HG02970 (cell line): Measurements from ENCODE around the gene LRP4.
"Not testable (repeated sequence)": the region's sequence is repeated elsewhere in the genome, so short reads cannot be mapped to it uniquely, and the experiment has no call there.

Experiments
- ATAC-seq: cut with Tn5 transposase; IDR thresholded peaks from one replicate; pipeline ENCODE4 v1.9.1; 2021; ENCODE audit warnings: mild to moderate bottlenecking, moderate library complexity, moderate number of reproducible peaks; ENCODE audit not compliant: unreplicated experiment, low FRiP score

The LRP4 gene

DNA sequence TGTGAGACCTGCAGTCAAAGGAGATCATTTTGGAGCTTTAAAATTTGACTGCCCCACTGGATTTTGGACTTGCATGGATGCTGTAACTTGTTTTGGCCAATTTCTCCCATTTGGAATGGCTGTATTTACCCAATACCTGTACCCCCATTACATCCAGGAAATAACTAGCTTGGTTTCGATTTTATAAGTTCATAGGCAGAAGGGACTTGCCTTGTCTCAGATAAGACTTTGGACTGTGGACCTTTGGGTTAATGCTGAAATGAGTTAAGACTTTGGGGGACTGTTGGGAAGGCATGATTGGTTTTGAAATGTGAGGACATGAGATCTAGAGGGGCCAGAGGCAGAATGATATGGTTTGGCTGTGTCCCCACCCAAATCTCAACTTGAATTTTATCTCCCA lies 10.4 kb upstream of the LRP4 start:
- not testable (repeated sequence) for ATAC-seq

DNA sequence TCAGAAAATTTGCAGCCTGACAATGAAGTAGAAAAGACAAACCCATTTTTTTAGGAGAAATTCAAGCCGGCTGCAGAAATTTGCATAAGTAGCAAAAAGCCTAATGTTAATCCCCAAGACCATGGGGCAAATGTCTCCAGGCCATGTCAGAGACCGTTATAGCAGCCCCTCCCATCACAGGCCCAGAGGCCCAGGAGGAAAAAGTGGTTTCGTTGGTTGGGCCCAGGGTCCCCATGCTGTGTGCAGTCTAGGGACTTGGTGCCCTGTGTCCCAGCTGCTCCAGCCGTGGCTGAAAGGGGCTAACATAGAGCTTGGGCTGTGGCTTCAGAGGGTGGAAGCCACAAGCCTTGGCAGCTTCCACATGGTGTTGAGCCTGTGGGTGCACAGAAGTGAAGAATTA lies 9.6 kb upstream of the LRP4 start:
- ATAC-seq: not testable (repeated sequence)

DNA sequence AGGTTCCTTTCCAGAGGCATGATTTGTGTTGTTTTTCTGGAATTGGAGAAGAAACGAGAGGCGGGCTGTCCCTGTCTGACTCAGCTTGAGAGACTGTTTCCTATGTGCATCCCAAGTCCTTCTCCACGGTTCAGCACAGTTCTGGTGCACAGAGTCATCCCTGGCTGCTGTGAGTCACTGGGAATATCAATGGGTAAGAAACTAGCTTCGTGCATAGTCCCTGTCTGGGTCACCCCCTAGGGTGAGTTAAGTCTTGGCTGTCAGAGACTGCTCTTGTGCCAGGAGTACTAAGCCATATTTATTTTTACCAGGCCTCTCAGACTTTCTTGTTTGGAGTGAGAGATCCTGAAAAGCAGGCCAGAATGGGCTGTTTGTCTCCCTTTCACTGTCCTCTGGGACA lies 2.4 kb upstream of the LRP4 start:
- ATAC-seq: no peak

DNA sequence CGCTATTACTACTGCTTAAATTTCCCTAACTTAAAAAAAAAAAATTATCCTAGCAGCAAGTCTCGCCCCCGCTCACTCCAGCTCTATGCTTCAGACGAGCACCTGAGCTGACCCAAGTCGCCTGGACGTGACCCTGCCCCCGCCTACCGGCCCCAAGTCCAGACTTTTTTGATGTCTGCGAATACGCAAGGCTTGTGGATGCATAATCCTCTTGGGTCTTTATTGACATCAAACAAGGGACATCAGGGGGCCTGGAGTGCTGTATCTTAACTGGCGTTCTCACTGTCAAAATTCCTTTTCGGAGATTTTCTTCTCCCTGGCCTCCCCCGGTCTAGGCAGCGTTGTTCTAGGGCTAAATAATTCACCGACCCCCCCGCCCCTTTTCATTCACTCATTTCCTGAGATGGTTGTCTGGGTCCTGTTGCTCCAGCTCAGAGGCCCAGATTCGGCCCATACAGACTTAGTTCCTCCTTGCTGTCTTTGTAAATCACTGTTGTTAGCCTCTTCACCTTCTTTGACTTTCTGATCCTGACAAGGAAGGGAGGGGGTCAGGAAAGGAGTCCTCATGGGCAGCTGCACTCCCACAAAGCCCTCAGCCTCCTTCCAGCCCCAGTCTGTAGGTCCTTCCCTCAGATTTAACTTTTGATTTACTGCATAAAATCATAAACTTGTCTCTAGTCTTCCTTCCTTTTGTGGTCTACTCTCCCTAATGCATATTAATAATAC lies 601 bp upstream of the LRP4 start:
- ATAC-seq: no peak

DNA sequence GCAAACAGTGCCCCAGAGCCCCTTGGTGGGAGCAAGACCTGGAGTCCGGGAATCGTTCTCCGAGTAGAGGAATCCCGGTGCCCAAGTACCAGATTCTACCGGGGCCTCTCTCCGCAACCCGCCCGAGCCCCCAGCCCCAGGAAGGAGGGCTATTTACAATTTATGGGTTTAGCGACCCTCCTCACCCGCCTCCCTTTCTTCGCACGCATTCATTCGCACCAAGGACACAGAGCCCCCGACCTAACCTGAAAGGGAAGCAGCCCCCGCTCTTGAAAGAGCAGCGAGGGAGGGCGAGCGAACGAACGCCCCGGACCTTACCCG lies 628 bp downstream of the LRP4 start:
- no peak for ATAC-seq

DNA sequence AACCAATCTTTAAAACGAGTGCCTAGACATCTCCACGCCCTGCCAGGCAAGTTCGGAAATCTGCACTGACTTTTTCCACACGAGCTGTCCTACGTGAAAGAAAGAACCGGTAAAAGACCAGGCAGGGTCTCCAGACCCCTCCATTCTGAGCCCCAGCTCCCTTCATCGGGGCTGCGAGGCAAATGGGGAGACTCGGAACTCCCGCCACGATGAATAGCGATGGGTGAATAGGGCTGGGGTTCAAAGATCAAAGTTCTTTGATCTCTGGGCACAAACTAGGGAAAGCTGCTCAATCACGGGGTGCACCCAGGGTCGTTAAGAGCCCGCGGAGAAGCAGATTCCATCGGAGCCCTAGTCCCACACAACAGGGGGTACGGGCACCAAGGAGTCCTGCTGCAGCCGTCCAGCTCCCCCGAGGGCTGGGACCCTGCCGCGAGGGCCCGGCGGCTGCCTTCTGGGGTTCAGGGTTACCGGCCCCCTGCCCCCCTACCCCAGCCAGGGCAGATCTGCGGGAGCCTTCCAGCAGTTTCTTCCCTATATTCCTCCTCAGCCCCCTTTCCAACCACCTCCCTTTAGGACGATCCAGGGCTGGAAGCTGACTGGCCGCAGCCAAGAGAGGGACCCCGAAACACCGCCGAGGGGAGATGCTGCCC lies 1.1 kb downstream of the LRP4 start:
- ATAC-seq: no peak

DNA sequence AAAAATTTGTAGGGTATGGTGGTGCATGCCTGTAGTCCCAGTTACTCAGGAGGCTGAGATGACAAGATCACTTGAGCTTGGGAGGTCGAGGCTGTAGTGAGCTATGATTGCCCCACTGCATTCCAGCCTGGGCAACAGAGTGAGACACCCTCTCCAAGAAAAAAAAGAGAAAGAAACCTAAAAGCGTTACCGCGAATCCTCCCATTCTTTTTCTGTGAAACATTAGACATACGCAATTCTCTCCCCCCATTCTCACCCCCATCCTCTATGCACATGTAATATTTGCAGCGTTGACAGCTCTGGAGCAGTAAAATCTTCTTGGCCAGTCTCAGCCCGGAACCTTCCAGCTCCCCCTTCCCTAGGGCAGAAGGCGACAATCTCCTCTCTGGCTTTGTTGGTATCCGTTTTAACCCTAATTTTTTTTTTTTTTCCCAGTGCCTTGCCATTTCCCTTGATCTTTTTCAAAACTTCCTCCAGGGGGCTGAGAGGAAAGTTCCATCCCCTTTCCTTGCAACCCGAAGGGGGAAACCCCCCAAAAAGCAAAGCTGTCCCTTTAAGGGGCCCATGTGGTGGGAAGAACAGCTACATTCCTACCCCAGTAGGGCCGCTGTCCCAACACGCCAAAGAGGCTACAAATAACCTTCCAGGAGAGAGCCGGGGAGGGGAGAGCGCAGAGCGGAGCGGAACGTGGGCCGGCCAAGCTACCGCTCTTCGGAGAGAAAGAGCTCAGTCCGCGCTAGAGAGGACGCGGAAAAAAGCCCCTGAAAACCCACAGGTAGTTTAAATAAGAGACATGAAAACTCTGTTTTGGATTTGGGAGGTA lies 1.9 kb downstream of the LRP4 start:
- no peak for ATAC-seq

DNA sequence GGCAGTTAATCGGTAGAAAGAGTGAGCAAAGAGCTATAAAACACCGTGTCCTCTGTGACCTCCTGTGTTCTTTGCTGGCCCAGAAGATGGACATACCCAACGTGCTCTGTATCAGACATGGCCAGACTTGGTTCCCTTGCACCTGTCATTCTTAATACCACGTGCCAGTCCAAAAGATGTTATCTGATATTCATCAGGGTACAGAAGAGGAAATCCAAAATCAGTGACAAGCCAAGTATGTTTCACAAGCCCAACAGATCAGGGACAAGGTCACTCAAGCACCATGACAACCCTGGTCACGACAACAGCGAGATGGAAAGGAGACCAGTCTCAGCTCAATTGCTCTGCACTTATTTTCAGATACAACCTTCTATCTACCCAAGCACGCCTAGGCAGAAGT lies 3.4 kb downstream of the LRP4 start:
- no peak for ATAC-seq

DNA sequence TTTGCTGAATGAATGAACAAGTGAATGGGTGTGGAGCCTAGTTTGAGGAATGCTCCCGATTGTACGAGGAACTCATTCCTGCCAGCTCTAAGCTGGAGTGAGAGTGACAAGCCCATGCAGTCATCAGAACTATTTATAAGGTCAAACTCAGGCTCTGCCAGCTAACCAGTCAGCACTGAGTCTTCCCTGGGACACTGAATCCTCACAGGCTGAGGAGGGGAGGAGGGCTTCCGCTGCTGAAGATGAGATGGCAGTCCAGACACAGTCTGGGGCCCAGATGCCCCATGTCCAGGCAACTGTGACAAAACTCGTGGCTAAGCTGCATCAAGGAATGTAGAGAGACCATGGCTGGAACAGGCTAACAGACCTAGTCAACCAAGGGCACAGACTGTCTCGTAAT lies 4.0 kb downstream of the LRP4 start:
- no peak for ATAC-seq

DNA sequence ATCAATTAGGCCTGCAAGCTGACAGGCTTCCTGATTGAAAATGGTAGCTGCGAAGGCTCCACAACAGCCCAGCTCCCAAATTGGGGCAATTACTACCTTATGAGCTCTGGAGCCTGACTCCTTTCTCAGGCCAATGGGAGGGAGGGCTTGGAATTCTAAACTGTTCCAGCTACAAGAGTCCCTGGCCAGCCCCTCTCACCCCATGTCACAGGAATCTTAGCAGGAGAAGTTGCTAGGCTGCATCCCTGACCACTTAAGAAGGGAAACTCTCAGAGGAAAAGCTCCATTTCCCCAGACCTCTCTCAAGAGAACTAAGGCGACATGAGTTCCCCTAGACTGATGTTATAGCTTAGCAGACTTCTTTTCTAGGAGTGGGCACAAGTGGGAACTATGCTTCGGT lies 4.9 kb downstream of the LRP4 start:
- ATAC-seq: no peak

DNA sequence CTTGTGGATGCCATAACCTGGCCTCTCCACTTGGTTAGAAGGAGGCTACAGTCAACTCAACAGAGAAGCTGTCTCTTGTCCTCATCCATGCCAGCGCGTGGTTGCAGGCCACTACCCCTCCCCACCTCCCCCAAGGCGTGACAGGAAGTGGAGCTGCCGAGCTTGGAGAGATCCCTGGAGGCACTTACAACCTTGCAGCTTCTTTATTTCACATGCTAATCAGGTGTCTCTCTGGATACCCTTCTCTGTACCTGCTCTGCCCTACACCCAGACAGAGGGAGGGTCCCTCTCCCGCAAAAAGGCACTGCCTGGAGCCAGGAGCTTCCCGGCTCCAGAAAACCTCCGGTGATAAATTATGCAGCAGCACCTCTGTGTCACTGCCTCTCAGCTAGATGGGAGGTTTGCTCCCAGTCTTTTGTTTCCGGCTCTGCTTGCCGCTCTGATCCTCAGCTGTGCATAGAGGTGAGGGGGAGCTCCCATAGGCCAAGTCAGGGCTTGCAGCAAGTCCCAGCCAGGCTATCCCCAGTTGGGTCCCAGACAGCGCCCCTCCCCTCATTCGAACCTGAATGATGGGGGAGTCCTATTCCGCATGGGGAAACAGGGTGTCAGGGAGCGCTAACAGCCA lies 5.7 kb downstream of the LRP4 start:
- no peak for ATAC-seq

DNA sequence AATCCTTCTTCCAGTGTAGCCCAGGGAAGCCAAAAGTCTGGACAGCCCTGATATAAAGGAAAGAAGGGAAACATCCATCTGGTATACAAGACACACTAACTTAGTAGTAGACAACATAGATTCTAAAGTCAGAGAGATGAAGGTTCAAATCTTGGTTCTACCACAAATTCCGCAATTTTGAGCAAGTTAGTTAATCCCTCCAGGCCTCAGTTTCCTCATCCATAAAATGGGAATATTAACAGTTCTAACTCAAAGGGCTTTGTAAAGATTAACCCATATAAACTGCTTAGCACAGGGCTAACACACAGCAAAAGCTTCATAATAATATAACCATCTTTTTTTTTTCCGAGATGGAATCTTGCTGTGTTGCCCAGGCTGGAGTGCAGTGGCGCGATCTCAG lies 10.7 kb downstream of the LRP4 start:
- ATAC-seq: no peak

DNA sequence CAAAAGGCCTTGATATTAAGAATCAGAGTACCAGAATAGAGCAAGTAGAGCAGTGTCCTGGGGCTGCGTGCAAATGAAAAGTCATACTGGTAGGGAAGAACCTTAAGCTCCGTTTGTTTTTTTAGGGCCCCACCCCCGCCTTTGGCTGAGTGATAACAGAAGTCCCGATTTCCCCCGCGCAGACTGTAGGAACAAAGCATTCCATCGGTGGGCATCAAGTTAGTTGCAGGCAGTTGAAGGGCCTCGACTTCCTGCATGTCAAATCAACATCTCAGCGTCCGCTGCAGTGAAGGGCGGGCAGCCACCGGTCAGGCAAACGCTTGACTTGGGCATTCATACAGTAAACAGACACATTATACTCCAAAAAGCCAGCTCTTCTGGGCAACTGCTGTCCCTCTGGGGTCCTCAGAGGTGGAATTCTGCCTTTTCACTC lies 11.7 kb downstream of the LRP4 start:
- ATAC-seq: no peak

DNA sequence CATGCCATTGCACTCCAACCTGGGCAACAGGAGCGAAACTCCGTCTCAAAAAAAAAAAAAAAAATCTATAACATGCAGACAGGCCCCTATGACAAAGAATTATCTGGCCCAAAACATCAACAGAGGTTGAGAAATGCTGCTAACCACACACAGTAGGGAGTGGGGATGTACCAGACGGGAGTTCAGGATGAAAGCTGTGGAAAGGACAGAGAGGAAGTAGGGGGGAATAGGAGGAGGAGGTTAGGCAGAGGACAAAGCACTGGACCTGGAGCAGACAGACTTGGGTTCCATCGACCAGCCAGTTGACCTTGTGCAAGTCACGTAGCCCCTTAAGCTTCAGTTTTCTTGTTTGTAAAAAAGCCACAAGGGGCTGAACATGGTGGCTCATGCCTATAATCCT lies 12.5 kb downstream of the LRP4 start:
- ATAC-seq: no peak

DNA sequence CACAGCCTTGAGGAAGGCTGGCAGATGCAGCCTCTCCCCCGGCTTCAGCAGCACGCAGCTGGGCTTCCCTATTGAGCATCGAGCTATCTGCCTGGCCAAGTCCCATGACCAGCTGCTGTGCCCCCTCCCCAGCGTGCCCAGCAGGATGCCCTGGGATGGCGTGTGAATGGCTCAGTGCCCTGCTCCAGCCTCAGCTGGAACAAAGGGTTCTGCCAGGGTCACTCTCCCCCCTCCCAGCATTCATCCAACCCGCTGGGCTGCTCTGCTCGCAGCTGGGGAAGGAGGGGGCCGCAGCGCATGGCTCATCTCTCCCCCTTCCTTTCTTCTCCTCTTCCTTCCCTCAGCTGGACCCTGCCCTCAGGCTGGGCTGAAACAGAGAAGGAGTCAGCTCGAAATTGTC lies 14.5 kb downstream of the LRP4 start:
- ATAC-seq: no peak

DNA sequence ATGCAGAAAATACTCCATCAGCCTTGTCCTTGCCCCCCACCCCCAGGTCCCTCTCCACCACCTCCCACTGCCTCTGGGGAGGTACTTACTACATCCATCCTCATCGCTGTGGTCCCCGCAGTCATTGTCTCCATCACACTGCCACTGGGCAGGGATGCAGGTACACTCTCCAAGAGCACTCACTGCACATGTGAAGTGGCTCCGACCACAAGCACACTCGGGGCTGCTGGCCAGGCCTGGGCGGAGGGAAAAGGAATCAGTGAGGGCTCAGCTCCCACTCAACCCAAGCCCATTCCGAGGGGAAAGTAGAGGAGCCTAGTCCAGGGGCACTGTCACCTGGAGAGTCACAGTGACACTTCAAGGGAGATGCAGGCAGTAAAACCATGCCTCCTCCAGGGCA lies 15.7 kb downstream of the LRP4 start:
- ATAC-seq: no peak

DNA sequence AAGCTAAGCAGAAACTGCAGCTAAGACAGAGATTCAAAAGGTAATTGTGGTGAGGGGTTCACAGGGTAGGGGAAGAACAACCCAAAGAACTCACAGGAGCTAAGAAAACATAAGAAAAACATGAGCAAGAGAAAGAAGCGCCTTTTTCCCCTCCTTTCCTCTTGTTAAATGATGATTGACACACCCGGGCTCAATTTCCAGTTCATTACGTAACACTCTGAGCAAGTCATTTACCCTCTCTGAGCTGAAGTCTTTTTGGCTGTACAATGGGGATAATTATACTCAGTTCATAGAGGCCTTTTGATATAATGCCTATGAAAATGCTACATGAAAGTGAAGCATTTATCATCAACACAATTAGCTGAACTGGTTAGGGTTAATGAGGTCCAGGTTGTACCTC lies 17.2 kb downstream of the LRP4 start:
- ATAC-seq: no peak

DNA sequence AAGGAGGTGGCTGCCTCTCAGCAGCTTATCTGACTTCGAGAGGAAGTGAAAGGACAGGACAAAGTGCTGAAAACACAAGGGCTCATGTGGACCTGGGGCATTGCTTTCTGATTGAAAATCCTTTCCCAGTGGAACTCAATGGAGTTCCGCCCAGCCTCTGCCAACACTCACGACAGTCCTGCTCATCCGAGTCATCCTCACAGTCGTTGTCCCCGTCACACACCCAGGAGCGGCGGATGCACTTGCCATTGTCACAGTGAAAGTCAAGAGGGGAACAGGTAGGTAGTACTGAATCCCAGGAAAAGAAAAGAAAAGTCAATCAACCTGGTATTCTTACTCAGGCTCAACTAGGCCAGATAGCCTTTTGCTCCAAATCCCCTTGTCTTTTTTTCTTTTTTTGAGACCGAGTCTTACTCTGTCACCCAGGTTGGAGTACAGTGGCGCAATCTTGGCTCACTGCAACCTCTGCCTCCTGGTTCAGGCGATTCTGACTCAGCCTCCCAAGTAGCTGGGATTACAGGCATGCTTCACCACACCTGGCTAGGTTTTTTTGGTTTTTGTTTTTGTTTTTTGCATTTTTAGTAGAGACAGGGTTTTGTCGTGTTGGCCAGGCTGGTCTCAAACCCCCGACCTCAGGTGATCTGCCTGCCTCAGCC lies 18.1 kb downstream of the LRP4 start:
- no peak for ATAC-seq

DNA sequence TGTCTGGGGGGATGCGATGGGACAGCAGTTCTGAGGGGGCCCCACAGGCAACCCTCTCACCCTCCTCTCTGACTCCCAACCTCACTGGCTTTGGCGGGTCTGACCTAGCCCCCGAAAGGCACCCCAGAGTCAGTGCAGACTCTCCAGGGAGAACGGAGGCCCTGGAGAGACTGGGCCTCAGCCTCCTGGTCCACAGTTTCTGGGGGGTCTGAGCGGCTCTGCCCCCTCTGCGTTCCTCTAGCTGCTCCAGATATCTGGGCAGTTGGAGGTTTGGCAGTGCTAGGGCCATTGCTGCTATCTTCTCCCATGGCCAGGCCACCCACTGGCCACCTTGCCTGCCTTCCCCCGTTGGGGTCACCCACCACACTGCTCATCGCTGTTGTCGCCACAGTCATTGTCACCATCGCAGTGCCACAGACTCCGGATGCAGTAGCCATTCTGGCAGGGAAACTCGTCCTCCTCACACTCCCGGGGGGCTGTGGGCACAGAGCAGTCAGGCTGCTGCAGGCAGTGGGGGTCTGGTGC lies 18.8 kb downstream of the LRP4 start:
- no peak for ATAC-seq

DNA sequence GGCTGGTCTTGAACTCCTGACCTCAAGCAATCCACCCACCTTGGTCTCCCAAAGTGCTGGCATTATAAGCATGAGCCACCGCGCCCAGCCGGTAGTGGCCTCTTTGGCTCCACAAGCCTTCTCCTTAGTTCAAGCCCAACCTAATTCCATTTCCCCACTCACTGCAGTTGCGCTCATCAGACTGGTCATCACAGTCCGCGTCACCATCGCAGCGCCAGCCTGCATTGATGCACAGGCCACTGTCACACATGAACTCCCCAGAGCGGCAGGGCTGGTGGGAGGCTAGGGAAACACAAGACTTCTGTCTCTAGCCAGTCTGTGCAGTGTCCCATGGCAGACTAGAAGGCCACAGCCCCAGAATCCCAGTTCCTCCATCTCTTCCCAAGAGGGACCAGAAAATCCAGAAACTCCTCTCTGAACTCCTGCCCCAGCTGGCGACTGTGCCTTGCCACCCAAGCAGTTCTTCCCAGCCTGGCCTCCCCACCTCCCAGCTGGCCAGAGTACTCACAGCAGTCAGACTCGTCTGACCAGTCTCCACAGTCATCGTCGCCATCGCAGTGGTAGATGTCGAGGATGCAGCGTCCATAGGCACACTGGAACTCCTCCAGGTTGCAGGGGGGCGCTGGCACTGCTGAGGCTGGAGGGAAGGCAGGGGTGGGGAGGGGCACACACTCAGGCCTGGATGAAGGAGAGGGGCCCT lies 19.8 kb downstream of the LRP4 start:
- no peak for ATAC-seq
